ENCODE measurements around the gene ZFYVE9.
"Not testable (repeated sequence)": the region's sequence is repeated elsewhere in the genome, so short reads cannot be mapped to it uniquely, and the experiment has no call there.

The ZFYVE9 gene

DNA sequence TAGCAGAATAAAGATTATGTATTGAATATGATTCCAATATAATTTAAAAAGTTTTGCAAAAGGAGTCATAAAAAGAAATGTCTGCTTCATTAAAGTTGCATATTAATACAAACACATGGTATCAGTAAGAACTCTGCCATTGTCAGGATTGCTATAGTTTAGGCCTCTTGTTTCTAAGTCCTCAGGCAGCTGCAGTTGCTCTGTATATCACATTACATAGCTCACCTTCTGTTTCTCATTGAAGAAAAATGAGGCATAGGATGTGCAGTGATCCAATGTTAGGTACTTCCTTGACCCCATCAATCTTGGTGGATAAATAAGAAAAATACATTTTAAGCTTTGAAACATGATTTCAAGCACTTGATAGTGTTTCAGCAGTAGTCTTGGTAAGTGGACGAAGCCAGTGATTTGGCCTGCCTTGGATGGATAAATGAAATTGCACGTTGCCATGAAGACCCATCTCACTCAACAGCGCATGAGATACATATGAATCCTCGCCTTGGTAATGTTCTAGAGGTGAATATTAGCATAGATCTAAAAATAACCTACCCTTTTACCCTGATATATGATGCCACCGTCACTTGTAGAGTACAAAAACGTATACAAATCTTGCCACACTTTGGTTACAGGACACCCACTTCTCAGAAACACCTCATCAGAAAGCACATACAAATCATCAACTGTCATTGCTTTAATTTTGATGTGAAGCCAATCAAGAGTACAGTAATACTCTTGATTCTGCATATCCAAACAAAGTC, 25.3 kb downstream of the ZFYVE9 start:
- DNase-seq (ENCODE audit: low read depth) = no peak
- TF ChIP-seq CTCF (conservative IDR thresholded peaks at IDR 0.05; ENCODE audit: low read depth, low read length) = no peak
- no peak overlapping the region for H3K4me3 ChIP-seq (ENCODE audit: low read depth, low read length)

DNA sequence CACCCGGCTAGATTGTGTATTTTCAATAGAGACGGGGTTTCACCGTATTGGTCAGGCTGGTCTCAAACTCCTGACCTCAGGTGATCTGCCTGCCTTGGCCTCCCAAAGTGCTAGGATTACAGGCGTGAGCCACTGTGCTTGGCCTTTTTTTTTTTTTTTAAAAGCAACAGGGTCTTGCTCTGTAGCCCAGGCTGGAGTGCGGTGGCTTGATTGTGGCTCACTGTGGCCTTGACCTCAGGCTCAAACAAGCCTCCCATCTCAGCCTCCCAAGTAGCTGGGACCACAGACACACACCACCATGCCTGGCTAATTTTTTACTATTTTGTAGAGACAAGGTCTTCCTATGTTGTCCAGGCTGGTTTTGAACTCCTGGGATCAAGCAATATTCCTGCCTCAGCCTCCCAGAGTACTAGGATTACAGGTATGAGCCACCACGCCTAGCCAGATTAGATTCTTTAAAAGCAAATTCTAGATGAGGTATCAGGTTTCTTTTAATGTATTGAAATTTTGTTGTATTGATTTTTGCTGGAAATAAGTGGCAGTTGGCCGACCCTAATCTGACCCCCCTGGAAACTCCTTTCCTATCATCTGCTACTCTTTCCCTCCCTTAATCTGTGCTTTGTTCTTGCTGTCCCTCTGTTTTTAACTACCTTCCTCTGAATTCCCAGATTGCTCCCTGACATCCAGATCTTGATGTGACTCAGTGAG, 26.6 kb downstream of the ZFYVE9 start:
- no peak overlapping the region for H3K4me3 ChIP-seq (ENCODE audit: low read depth, low read length)
- DNase-seq (ENCODE audit: low read depth) = no peak
- TF ChIP-seq CTCF (conservative IDR thresholded peaks at IDR 0.05; ENCODE audit: low read depth, low read length) = no peak

DNA sequence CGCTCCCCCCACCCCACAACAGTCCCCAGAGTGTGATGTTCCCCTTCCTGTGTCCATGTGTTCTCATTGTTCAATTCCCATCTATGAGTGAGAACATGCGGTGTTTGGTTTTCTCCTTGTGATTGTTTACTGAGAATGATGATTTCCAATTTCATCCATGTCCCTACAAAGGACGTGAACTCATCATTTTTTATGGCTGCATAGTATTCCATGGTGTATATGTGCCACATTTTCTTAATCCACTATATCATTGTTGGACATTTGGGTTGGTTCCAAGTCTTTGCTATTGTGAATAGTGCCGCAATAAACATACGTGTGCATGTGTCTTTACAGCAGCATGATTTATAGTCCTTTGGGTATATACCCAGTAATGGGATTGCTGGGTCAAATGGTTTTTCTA, 29.3 kb downstream of the ZFYVE9 start:
- not testable (repeated sequence) for H3K4me3 ChIP-seq (ENCODE audit: low read depth, low read length); DNase-seq (ENCODE audit: low read depth)

DNA sequence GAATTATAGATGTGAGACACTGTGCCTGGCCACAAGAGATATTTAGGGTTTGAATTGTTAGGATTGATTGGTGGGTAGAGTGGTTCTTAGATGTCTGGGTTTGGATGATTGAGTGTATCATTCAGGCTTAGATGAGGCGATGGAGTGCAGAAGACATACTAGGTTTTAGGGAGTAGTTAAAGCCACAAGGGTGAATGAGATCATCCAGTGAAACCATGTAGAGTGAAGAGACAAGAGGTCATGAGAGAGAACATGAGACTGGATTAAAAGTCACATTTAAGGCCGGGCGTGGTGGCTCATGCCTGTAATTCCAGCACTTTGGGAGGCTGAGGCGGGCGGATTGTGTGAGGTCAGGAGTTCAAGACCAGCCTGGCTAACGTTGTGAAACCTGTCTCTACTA, 37.2 kb downstream of the ZFYVE9 start:
- no peak for TF ChIP-seq CTCF (conservative IDR thresholded peaks at IDR 0.05; ENCODE audit: low read depth, low read length)
- H3K4me3 ChIP-seq (ENCODE audit: low read depth, low read length) = no peak overlapping the region
- no peak for DNase-seq (ENCODE audit: low read depth)

DNA sequence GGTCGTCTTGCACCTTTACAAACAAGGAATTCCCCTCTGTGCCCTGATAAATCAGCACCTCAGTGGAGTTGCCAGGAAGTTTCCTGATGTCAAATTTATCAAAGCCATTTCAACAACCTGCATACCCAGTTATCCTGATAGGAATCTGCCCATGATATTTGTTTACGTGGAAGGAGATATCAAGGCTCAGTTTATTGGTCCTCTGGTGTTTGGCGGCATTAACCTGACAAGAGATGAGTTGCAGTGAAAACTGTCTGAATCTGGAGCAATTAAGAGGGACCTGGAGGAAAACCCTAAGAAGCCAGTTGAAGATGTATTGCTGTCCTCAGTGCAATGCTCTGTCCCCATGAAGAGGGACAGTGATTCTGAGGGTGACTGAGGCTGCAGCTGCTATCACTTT, 38.3 kb downstream of the ZFYVE9 start:
- no peak for DNase-seq (ENCODE audit: low read depth)
- no peak for TF ChIP-seq CTCF (conservative IDR thresholded peaks at IDR 0.05; ENCODE audit: low read depth, low read length)
- no peak overlapping the region for H3K4me3 ChIP-seq (ENCODE audit: low read depth, low read length)

GRCh38 chr1:52181759-52182158, 39.9 kb downstream of the ZFYVE9 start:
- DNase-seq (ENCODE audit: low read depth); H3K4me3 ChIP-seq (ENCODE audit: low read depth, low read length): not testable (repeated sequence)

DNA sequence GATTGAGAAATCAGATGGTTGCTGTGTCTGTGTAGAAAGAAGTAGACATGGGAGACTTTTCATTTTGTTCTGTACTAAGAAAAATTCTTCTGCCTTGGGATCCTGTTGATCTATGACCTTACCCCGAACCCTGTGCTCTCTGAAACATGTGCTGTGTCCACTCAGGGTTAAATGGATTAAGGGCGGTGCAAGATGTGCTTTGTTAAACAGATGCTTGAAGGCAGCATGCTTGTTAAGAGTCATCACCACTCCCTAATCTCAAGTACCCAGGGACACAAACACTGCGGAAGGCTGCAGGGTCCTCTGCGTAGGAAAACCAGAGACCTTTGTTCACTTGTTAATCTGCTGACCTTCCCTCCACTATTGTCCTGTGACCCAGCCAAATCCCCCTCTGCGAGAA, 40.4 kb downstream of the ZFYVE9 start:
- not testable (repeated sequence) for H3K4me3 ChIP-seq (ENCODE audit: low read depth, low read length); DNase-seq (ENCODE audit: low read depth)

GRCh38 chr1:52182874-52183400, 41.0 kb downstream of the ZFYVE9 start:
- no peak for TF ChIP-seq CTCF (conservative IDR thresholded peaks at IDR 0.05; ENCODE audit: low read depth, low read length)
- no peak for DNase-seq (ENCODE audit: low read depth)
- H3K4me3 ChIP-seq (ENCODE audit: low read depth, low read length) = no peak overlapping the region
